Measurements from ENCODE around the gene SAMD4A.

GRCh38 chr14:54805445-54806322 is 238.8 kb downstream of the SAMD4A start:
- peak; percentile 96 for TF ChIP-seq RAD21 (IDR thresholded peaks at IDR 0.05; ENCODE audit: low read length)
- peak; percentile 94 for TF ChIP-seq CTCF (conservative IDR thresholded peaks at IDR 0.05; ENCODE audit: low read depth, low read length)
- TF ChIP-seq CHD1 (IDR thresholded peaks at IDR 0.05; ENCODE audit: low read depth, low read length) = no peak
- TF ChIP-seq POLR2A (IDR thresholded peaks at IDR 0.05; ENCODE audit: low read depth, low read length) = no peak
- peak; percentile 84 for TF ChIP-seq SMC3 (IDR thresholded peaks at IDR 0.05; ENCODE audit: low read depth, low read length)
- no peak for TF ChIP-seq BHLHE40 (IDR thresholded peaks at IDR 0.05; ENCODE audit: low read depth, low read length)
- TF ChIP-seq CEBPB (IDR thresholded peaks at IDR 0.05; ENCODE audit: low read depth, low read length) = no peak
- TF ChIP-seq RCOR1 (IDR thresholded peaks at IDR 0.05; ENCODE audit: insufficient replicate concordance, low read length) = no peak
- no peak for TF ChIP-seq MAZ (IDR thresholded peaks at IDR 0.05; ENCODE audit: borderline replicate concordance, low read depth, low read length)
- TF ChIP-seq USF2 (IDR thresholded peaks at IDR 0.05; ENCODE audit: low read depth, low read length) = peak; percentile 8; the same call in 1 of the 2 replicates
